Esophagus squamous epithelium (tissue), 5 donors: ENCODE results near the gene ARHGEF33. TPM values are rescaled to one million over a fixed set of nuclear protein-coding genes. Genes with fewer than 3 reads are reported as not detected.

Source experiments
- DNase-seq: peaks from one replicate; lab custom pipeline; 2025; lab: John Stamatoyannopoulos, UW
- H3K27ac ChIP-seq, 4 donors: fragments of 200-600 bp; sonication (generic); one replicate each; pipeline ENCODE4 v1.5.1; 2016 to 2019; ENCODE audit warnings: mild to moderate bottlenecking in 1 of 4
- H3K27me3 ChIP-seq, 4 donors: fragments of 200-600 bp; sonication (generic); 1 replicate in 3 of 4; 2 replicates in 1 of 4; pipeline versions ENCODE4 v1.5.1 to v1.6.0; 2017 to 2021; ENCODE audit warnings: antibody characterized with exemption in 1 of 4
- H3K36me3 ChIP-seq, 3 donors: fragments of 200-600 bp; sonication (generic); one replicate each; pipeline ENCODE4 v1.5.1; 2016 to 2019
- H3K4me1 ChIP-seq, 3 donors: fragments of 200-600 bp; sonication (generic); one replicate each; pipeline ENCODE4 v1.5.1; 2017 to 2019
- H3K4me3 ChIP-seq, 4 donors: fragments of 200-600 bp; sonication (generic); 1 replicate in 3 of 4; 2 replicates in 1 of 4; pipeline ENCODE4 v1.5.1; 2016 to 2019; ENCODE audit warnings: mild to moderate bottlenecking in 2 of 4, moderate library complexity in 1 of 4
- H3K9me3 ChIP-seq, 3 donors: fragments of 200-600 bp; sonication (generic); one replicate each; pipeline ENCODE4 v1.5.1; 2016 to 2019
- POLR2A ChIP-seq, 4 donors: fragments of 450-650 bp; IDR thresholded peaks; one replicate each; pipeline ENCODE4 v1.6.1; 2017; ENCODE audit warnings: antibody characterized with exemption in 4 of 4, mild to moderate bottlenecking in 4 of 4, moderate library complexity in 3 of 4
- WGBS, 2 donors: methylation state at CpG; one replicate each; pipeline ENCODE4 v1.1.5; 2018; 5-methylcytosine and 5-hydroxymethylcytosine counted together
- intact Hi-C: fragments of 100-400 bp; cut with DNase I; formaldehyde crosslinking; loops from one replicate; pipeline ENCODE4 v1.15.0; 2022
- total RNA-seq, 4 donors: library from RNA; depleted of rRNA; stranded (reverse); fragments of >200 nt; gene quantifications; one replicate each; pipeline ENCODE4 v1.1.0, GENCODE V29; 2016
- TF ChIP-seq, protein P1 (sequence below), 6 experiments: fragments of 450-650 bp in 4 of 6; fragments of 200-600 bp in 2 of 6; sonication (generic) in 2 of 6; IDR thresholded peaks; one replicate each; pipeline ENCODE4 v1.5.1; 2016 to 2019; ENCODE audit warnings: antibody characterized with exemption in 6 of 6, mild to moderate bottlenecking in 4 of 6, moderate library complexity in 4 of 6
- donor health status: DM: yes; HTN: yes; CAD: no.

Gene ARHGEF33
- total RNA-seq, 4 donors from 2014 or later = 0.04 to 0.49 (median 0.35) TPM

DNA sequence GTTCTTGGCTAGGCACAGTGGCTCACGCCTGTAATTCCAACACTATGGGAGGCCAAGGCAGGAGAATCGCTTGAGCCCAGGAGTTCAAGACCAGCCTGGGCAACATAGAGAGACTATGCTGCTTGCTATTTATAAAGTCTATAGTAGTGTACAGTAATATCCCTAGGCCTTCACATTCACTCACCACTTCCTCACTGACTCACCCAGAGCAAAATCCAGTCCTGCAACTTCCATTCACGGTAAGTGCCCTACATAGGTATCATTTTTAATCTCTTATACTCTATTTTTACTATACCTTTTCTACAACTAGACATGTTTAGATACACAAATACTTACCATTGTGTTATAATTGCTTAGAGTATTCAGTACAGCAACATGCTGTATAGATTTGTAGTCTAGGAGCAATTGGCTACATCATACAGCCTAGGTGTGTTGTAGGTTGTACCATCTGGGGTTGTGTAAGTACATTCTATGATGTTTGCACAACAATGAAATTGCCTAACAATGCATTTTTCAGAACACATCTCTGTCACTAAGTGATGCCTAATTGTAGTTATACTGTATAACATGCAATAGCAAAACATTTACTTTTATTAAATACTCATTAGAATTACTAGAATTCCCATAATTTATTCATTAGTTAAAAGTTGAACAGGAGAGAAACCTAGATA, 22.8 kb upstream of the ARHGEF33 start:
- TF ChIP-seq POLR2A (IDR thresholded peaks at IDR 0.05) = no peak
- TF ChIP-seq, protein P1, sequence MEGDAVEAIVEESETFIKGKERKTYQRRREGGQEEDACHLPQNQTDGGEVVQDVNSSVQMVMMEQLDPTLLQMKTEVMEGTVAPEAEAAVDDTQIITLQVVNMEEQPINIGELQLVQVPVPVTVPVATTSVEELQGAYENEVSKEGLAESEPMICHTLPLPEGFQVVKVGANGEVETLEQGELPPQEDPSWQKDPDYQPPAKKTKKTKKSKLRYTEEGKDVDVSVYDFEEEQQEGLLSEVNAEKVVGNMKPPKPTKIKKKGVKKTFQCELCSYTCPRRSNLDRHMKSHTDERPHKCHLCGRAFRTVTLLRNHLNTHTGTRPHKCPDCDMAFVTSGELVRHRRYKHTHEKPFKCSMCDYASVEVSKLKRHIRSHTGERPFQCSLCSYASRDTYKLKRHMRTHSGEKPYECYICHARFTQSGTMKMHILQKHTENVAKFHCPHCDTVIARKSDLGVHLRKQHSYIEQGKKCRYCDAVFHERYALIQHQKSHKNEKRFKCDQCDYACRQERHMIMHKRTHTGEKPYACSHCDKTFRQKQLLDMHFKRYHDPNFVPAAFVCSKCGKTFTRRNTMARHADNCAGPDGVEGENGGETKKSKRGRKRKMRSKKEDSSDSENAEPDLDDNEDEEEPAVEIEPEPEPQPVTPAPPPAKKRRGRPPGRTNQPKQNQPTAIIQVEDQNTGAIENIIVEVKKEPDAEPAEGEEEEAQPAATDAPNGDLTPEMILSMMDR (IDR thresholded peaks at IDR 0.05) = no peak
- no peaks in the 10 kb centered on the region for H3K27me3 ChIP-seq
- peaks cover 0 to 37% (median 0%) of the 10 kb centered on the region in 3 donors for H3K36me3 ChIP-seq
- DNase-seq = no peak
- WGBS, 2 donors = 79 to 82% methylated on average over 3 of the region's 3 CpGs
- intact Hi-C loops = no loop called here
- peaks cover 0 to 8% (median 0%) of the 10 kb centered on the region in 3 donors for H3K4me1 ChIP-seq
- no peak overlapping the region for H3K27ac ChIP-seq
- no peaks in the 10 kb centered on the region for H3K9me3 ChIP-seq
- H3K4me3 ChIP-seq = no peak overlapping the region

DNA sequence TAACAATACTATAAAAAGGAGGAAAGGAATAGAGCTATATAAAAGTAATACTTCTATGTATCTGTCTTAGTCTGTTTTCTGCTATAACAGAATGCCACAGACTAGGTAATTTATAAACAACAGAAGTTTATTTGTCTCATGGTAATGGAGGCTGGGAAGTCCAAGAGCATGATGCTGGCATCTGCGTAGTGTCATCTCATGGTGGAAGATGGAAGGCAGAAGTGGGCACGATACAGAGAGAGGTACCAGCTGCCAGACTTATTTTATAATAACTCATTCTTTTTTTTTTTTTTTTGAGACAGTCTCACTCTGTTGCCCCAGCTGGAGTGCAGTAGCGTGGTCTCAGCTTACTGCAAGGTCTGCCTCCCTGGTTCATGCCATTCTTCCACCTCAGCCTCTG, 18.2 kb upstream of the ARHGEF33 start:
- Histone ChIP-seq H3K4me1 (peaks cover 4 to 21% (median 7%) of the 10 kb centered on the region in 3 donors), H3K27ac (no peak overlapping the region), H3K27me3 (no peaks in the 10 kb centered on the region), H3K36me3 (peaks cover 0 to 15% (median 0%) of the 10 kb centered on the region in 3 donors), H3K4me3 (no peak overlapping the region), H3K9me3 (no peaks in the 10 kb centered on the region)
- no peak for DNase-seq
- TF ChIP-seq POLR2A (IDR thresholded peaks at IDR 0.05) = no peak
- TF ChIP-seq, protein P1 (IDR thresholded peaks at IDR 0.05) = no peak
- intact Hi-C loops = no loop called here
- WGBS, 2 donors = 93 to 97% methylated on average over 2 to 3 of the region's 3 CpGs

DNA sequence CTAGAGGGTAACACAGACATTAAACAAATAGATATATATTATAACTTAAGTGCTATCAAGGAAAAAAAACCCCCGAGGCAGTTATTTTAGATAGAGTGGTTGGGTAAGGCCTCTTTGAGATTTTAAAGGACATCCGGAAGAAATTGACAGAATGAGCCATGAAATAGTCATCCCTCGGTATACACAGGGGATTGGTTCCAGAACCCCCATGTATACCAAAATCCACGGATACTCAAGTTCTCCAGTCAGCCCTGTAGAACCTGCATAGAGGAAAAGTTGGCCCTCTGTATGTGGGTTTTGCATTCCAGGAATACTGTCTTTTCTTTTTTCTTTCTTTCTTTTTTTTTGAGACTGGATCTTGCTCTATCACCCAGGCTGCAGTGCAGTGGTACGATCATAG, 15.9 kb upstream of the ARHGEF33 start:
- H3K4me1 ChIP-seq = peaks cover 8 to 20% (median 12%) of the 10 kb centered on the region in 3 donors
- intact Hi-C loops = no loop called here
- no peak overlapping the region for H3K4me3 ChIP-seq
- no peaks in the 10 kb centered on the region for H3K36me3 ChIP-seq
- DNase-seq = no peak
- no peak overlapping the region for H3K27ac ChIP-seq
- 69 to 73% methylated on average over 5 of the region's 5 CpGs for WGBS, 2 donors
- TF ChIP-seq, protein P1 (IDR thresholded peaks at IDR 0.05) = no peak
- no peak for TF ChIP-seq POLR2A (IDR thresholded peaks at IDR 0.05)
- no peaks in the 10 kb centered on the region for H3K27me3 ChIP-seq
- no peaks in the 10 kb centered on the region for H3K9me3 ChIP-seq

DNA sequence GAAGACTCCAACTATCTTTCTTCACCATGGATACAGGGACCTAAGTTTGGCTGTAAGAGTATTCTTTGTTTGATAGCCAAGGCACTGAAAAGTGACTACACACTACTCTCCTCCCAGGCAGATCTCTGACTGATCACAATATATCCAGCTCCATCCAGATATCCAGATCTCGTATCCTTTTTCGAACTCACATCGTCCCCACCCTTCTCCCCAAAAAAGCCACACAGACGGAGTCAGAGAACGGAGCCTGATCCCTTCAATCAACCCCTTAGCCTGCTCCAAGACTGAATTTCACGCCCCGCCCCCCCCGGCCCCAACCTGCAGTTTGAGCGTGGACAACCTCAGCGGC, 14.5 kb upstream of the ARHGEF33 start:
- WGBS, 2 donors = 0 to 2% methylated on average over 6 to 7 of the region's 10 CpGs
- no peaks in the 10 kb centered on the region for H3K9me3 ChIP-seq
- intact Hi-C loops = no loop called here
- peaks cover 8 to 20% (median 12%) of the 10 kb centered on the region in 3 donors for H3K4me1 ChIP-seq
- DNase-seq = no peak
- H3K27ac ChIP-seq = peak overlapping the region; percentile 72 to 84 (median 81)
- TF ChIP-seq, protein P1 (IDR thresholded peaks at IDR 0.05) = no peak
- TF ChIP-seq POLR2A (IDR thresholded peaks at IDR 0.05) = no peak
- H3K27me3 ChIP-seq = no peaks in the 10 kb centered on the region
- H3K4me3 ChIP-seq = peak overlapping the region; percentile 83 to 91 (median 88)
- H3K36me3 ChIP-seq = no peaks in the 10 kb centered on the region

DNA sequence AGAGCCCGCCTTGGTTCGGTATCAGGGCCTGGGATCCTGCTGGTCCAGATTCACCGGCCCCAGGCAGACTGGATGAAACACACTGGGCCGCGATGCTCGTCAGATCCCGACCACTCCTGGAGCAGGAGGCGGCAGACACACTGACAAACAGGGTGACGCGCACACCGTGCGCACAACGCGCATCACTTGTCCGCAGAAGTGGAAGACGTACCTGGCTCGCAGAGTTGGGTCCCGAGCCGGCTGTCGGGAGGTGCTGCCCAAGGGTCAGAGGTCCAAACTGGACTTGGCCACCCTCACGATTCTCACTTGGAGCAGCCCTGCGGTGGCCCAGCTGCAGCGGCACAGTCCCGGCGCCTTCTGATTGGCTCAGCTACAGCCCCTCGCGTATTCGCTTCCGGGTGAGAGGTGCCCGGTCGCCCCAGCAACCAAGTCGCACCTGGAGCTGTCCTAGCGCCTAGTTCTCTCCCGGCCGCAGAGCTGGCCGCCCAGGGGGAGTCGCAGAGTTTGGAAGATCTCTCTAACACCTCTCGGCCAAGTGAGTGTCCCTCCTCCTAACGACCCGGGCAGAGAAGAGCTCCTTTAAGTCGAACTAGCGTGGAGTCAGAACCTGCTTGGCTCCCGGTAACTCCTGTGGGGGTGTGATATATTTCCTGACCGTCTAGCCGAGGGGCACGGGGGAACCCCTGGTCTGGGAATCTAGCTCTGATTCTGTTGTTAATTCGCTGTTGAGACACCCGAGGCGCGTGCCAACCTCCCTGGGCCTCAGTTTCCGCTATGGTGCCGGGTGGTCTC, 13.9 kb upstream of the ARHGEF33 start, which contains the start of the genes DHX57 and MORN2:
Gene DHX57 (minus strand): TSS at position 359 of the 792 bp plus-strand sequence. CDS start 7,529 bp downstream, outside the sequence.
Gene MORN2 (plus strand): TSS at position 401 of the 792 bp plus-strand sequence.
- WGBS, 2 donors = 1 to 2% methylated on average over 12 of the region's 52 CpGs
- intact Hi-C loops = no loop called here
- TF ChIP-seq POLR2A (IDR thresholded peaks at IDR 0.05) = no peak
- TF ChIP-seq, protein P1 (IDR thresholded peaks at IDR 0.05) = no peak
- DNase-seq = peak; percentile 14
- H3K27ac ChIP-seq = peak within 1 kb of the TSS; percentile 72 to 84 (median 81)
- H3K27me3 ChIP-seq = no peaks in the 10 kb centered on the region
- H3K4me1 ChIP-seq = peaks cover 8 to 20% (median 12%) of the 10 kb centered on the region in 3 donors
- no peaks in the 10 kb centered on the region for H3K36me3 ChIP-seq
- H3K9me3 ChIP-seq = no peaks in the 10 kb centered on the region
- peak within 1 kb of the TSS; percentile 83 to 91 (median 88) for H3K4me3 ChIP-seq
